Glutamatergic neuron (in vitro differentiated cells): ENCODE data around the gene PCNA. TPM values are rescaled to one million over a fixed set of nuclear protein-coding genes. Genes with fewer than 3 reads are reported as not detected.

Experiments used
- DNase-seq: peaks from one replicate; pipeline ENCODE4 v3.0.0; 2022
- H3K27ac Mint-ChIP-seq: one replicate; pipeline ENCODE4 v1.8.0; 2020; ENCODE audit warnings: mild to moderate bottlenecking, mixed read lengths, inconsistent platforms; ENCODE audit not compliant: unreplicated experiment
- H3K27me3 Mint-ChIP-seq: one replicate; pipeline ENCODE4 v1.8.0; 2020; ENCODE audit warnings: mild to moderate bottlenecking, moderate library complexity, mixed read lengths, inconsistent platforms; ENCODE audit not compliant: unreplicated experiment
- H3K36me3 Mint-ChIP-seq: one replicate; pipeline ENCODE4 v1.8.0; 2020; ENCODE audit warnings: mild to moderate bottlenecking, mixed read lengths, inconsistent platforms; ENCODE audit not compliant: unreplicated experiment
- H3K4me1 Mint-ChIP-seq: one replicate; pipeline ENCODE4 v1.8.0; 2020; ENCODE audit warnings: mild to moderate bottlenecking, low read depth, mixed read lengths, inconsistent platforms; ENCODE audit not compliant: unreplicated experiment
- H3K4me3 Mint-ChIP-seq: one replicate; pipeline ENCODE4 v1.8.0; 2020; ENCODE audit warnings: mild to moderate bottlenecking, mixed read lengths, inconsistent platforms; ENCODE audit not compliant: unreplicated experiment
- H3K9me3 Mint-ChIP-seq: one replicate; pipeline ENCODE4 v1.8.0; 2020; ENCODE audit warnings: mild to moderate bottlenecking, moderate library complexity, mixed read lengths, inconsistent platforms; ENCODE audit not compliant: unreplicated experiment
- total RNA-seq: library from RNA; stranded (reverse); fragmentation: NEBNext Ultra II Directional; extraction: Animal tissue kit (Norgen Biotek cat#: 25700); gene quantifications from one replicate; pipeline ENCODE4 v1.2.1, GENCODE V29; 2021; ENCODE audit not compliant: unreplicated experiment
- TF ChIP-seq, protein P1 (sequence below): fragments of 200-600 bp; sonication (generic); IDR thresholded peaks from one replicate; pipeline ENCODE4 v1.5.0; 2021; ENCODE audit not compliant: partially characterized antibody, unreplicated experiment

Gene PCNA
- total RNA-seq, 1 donor from 2014 or later = 43.3 TPM

DNA sequence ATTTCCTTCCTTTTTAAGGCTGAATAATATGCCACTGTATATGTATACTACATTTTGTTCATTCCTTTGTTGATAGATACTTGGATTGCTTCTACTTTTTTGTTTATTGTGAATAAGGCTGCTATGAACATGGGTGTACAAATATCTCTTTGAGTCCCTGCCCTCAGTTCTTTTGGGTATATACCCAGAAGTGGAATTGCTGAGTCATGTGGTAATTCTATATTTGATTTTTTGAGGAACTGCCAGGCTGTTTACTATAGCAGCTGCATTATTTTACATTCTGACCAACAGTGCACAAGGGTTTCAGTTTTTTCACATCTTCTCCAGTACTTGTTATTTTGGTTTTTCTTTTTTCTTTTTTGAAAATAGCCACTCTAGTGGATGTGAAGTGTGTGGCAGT lies 41.1 kb upstream of the PCNA start:
- TF ChIP-seq, protein P1, sequence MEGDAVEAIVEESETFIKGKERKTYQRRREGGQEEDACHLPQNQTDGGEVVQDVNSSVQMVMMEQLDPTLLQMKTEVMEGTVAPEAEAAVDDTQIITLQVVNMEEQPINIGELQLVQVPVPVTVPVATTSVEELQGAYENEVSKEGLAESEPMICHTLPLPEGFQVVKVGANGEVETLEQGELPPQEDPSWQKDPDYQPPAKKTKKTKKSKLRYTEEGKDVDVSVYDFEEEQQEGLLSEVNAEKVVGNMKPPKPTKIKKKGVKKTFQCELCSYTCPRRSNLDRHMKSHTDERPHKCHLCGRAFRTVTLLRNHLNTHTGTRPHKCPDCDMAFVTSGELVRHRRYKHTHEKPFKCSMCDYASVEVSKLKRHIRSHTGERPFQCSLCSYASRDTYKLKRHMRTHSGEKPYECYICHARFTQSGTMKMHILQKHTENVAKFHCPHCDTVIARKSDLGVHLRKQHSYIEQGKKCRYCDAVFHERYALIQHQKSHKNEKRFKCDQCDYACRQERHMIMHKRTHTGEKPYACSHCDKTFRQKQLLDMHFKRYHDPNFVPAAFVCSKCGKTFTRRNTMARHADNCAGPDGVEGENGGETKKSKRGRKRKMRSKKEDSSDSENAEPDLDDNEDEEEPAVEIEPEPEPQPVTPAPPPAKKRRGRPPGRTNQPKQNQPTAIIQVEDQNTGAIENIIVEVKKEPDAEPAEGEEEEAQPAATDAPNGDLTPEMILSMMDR = no peak
- Mint-ChIP-seq H3K4me3 (no peak overlapping the region), H3K27ac (no peak overlapping the region), H3K36me3 (no peaks in the 10 kb centered on the region), H3K27me3 (peaks cover 2% of the 10 kb centered on the region), H3K4me1 (peaks cover 32% of the 10 kb centered on the region), H3K9me3 (peaks cover 3% of the 10 kb centered on the region)
- no peak for DNase-seq

GRCh38 chr20:5159928-5160327 lies 40.2 kb upstream of the PCNA start:
- no peak for DNase-seq
- Mint-ChIP-seq H3K27ac (no peak overlapping the region), H3K27me3 (peaks cover 2% of the 10 kb centered on the region), H3K36me3 (no peaks in the 10 kb centered on the region), H3K4me1 (peaks cover 33% of the 10 kb centered on the region), H3K4me3 (no peak overlapping the region), H3K9me3 (no peaks in the 10 kb centered on the region)
- TF ChIP-seq, protein P1 = no peak

- H3K9me3 Mint-ChIP-seq = no peaks in the 10 kb centered on the region
- H3K4me1 Mint-ChIP-seq = peaks cover 40% of the 10 kb centered on the region
- peaks cover 2% of the 10 kb centered on the region for H3K27me3 Mint-ChIP-seq
- TF ChIP-seq, protein P1 = no peak
- DNase-seq = no peak
- no peak overlapping the region for H3K4me3 Mint-ChIP-seq
- H3K36me3 Mint-ChIP-seq = no peaks in the 10 kb centered on the region
- no peak overlapping the region for H3K27ac Mint-ChIP-seq
Observed at GRCh38 chr20:5156675-5157448, 37.1 kb upstream of the PCNA start.

DNA sequence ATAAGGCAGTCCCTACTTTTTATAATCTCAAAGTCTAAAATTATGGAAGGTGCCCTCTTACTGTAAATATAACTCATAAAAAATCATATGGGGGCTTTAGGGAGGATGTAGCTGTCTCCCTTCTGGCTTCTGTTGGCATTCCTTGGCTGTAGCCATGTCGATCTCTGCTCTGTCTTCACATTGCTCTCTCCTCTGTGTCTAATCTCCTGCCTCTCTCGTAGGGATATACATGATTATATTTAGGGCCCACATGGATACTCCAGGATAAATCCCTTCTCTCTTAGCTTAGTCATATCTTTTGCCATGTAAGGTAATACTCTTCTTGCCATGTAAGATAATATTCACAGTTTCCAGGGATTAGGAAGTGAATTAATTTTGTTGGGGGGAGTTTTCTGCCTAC lies 35.6 kb upstream of the PCNA start:
- peaks cover 2% of the 10 kb centered on the region for H3K27me3 Mint-ChIP-seq
- H3K36me3 Mint-ChIP-seq = no peaks in the 10 kb centered on the region
- TF ChIP-seq, protein P1 = no peak
- H3K27ac Mint-ChIP-seq = no peak overlapping the region
- no peak overlapping the region for H3K4me3 Mint-ChIP-seq
- no peaks in the 10 kb centered on the region for H3K9me3 Mint-ChIP-seq
- DNase-seq = no peak
- peaks cover 45% of the 10 kb centered on the region for H3K4me1 Mint-ChIP-seq

DNA sequence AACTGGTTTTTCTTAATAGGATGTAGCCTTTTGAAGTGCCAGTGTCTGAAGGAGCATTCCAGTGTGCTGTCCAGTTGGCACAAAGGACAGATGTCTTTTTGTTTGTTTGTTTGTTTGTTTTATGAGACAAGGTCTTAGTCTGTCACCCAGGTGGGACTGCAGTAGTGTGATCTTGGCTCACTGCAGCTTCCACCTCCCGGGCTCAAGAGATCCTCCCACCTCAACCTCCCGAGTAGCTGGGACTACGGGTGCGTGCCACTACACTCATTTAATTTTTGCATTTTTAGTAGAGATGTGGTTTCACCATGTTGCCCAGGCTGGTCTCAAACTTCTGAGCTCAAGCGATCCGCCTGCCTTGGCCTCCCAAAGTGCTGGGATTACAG lies 34.8 kb upstream of the PCNA start:
- no peak overlapping the region for H3K4me3 Mint-ChIP-seq
- H3K27me3 Mint-ChIP-seq = peaks cover 2% of the 10 kb centered on the region
- H3K27ac Mint-ChIP-seq = peak overlapping the region; percentile 18
- DNase-seq = no peak
- TF ChIP-seq, protein P1 = no peak
- no peaks in the 10 kb centered on the region for H3K9me3 Mint-ChIP-seq
- no peaks in the 10 kb centered on the region for H3K36me3 Mint-ChIP-seq
- H3K4me1 Mint-ChIP-seq = peaks cover 48% of the 10 kb centered on the region
